Measurements from ENCODE around the gene SMOC2. TPM values are rescaled to one million over a fixed set of nuclear protein-coding genes. Genes with fewer than 3 reads are reported as not detected.
A peak's percentile ranks its signal among the peaks of the same experiment; 100 is the strongest.

Gene SMOC2
- total and polyA plus RNA-seq, 2 donors from 2014 or later = 6.5 to 13.1 TPM

DNA sequence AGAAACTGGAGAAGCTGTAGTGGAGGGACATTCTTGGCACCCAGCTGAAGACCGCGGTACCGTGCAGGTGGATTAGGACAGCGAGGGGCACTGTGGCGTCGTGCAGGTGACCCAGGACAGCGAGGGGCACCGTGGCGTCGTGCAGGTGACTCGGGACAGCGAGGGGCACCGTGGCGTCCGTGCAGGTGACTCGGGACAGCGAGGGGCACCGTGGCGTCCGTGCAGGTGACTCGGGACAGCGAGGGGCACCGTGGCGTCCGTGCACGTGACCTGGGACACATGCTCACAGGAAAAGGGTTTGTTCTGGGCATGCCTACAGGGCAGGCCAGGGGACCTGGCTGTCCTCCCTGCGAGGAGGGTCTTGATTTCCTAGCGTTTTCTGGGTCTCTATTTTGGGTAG lies 29.2 kb upstream of the SMOC2 start:
- Histone ChIP-seq H3K4me3 (ENCODE audit: low read length in 3 of 3) (no peak overlapping the region), H3K9me3 (ENCODE audit: control insufficient read depth in 2 of 3, insufficient read depth in 1 of 3, low read length in 3 of 3) (no peaks in the 10 kb centered on the region), H3K36me3 (ENCODE audit: control insufficient read depth in 2 of 3, insufficient read depth in 3 of 3, low read length in 3 of 3) (no peaks in the 10 kb centered on the region), H3K27ac (ENCODE audit: low read depth in 2 of 2, low read length in 2 of 2) (no peak overlapping the region), H3K9ac (ENCODE audit: low read length in 3 of 3) (no peak overlapping the region), H3K27me3 (ENCODE audit: control insufficient read depth, insufficient read depth, low read length) (no peaks in the 10 kb centered on the region), H3K4me1 (ENCODE audit: control insufficient read depth in 2 of 3, insufficient read depth in 2 of 3, low read depth in 1 of 3, low read length in 3 of 3) (no peaks in the 10 kb centered on the region)
- DNase-seq (no peak), FAIRE-seq (no peak)
- intact Hi-C loops (cut with DNase I) = no loop called here
- TF ChIP-seq, protein P1, sequence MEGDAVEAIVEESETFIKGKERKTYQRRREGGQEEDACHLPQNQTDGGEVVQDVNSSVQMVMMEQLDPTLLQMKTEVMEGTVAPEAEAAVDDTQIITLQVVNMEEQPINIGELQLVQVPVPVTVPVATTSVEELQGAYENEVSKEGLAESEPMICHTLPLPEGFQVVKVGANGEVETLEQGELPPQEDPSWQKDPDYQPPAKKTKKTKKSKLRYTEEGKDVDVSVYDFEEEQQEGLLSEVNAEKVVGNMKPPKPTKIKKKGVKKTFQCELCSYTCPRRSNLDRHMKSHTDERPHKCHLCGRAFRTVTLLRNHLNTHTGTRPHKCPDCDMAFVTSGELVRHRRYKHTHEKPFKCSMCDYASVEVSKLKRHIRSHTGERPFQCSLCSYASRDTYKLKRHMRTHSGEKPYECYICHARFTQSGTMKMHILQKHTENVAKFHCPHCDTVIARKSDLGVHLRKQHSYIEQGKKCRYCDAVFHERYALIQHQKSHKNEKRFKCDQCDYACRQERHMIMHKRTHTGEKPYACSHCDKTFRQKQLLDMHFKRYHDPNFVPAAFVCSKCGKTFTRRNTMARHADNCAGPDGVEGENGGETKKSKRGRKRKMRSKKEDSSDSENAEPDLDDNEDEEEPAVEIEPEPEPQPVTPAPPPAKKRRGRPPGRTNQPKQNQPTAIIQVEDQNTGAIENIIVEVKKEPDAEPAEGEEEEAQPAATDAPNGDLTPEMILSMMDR (IDR thresholded peaks at IDR 0.05; ENCODE audit: borderline replicate concordance, extremely low read depth, insufficient read depth) = no peak

DNA sequence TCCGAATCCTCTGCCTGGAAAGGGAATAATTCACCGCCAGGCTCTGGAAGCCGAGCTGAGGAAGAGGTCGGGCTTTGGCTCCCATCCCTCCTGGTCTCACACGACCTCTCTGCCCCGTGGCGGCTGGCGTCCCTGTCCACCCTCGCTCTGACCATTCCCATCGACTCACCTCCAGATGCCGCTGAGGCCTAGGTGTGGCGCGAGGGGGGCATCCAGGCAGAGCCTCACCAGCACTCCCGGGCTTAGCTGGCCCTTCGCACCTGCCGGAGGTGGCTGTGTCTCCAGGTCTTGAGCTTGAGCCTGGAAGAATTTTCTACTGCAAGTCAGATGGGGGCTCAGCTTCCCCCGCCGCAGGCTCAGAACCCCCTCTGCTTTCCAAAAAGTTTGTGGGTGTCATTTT lies 28.5 kb upstream of the SMOC2 start:
- TF ChIP-seq, protein P1 (IDR thresholded peaks at IDR 0.05; ENCODE audit: borderline replicate concordance, extremely low read depth, insufficient read depth) = no peak
- H3K9ac ChIP-seq (ENCODE audit: low read length in 3 of 3) = no peak overlapping the region
- no peaks in the 10 kb centered on the region for H3K36me3 ChIP-seq (ENCODE audit: control insufficient read depth in 2 of 3, insufficient read depth in 3 of 3, low read length in 3 of 3)
- FAIRE-seq (no peak), DNase-seq (peak in 1 of 5 donors; percentile 52)
- H3K4me3 ChIP-seq (ENCODE audit: low read length in 3 of 3) = no peak overlapping the region
- intact Hi-C loops (cut with DNase I) = no loop called here
- no peaks in the 10 kb centered on the region for H3K4me1 ChIP-seq (ENCODE audit: control insufficient read depth in 2 of 3, insufficient read depth in 2 of 3, low read depth in 1 of 3, low read length in 3 of 3)
- no peaks in the 10 kb centered on the region for H3K27me3 ChIP-seq (ENCODE audit: control insufficient read depth, insufficient read depth, low read length)
- no peak overlapping the region for H3K27ac ChIP-seq (ENCODE audit: low read depth in 2 of 2, low read length in 2 of 2)
- no peaks in the 10 kb centered on the region for H3K9me3 ChIP-seq (ENCODE audit: control insufficient read depth in 2 of 3, insufficient read depth in 1 of 3, low read length in 3 of 3)

DNA sequence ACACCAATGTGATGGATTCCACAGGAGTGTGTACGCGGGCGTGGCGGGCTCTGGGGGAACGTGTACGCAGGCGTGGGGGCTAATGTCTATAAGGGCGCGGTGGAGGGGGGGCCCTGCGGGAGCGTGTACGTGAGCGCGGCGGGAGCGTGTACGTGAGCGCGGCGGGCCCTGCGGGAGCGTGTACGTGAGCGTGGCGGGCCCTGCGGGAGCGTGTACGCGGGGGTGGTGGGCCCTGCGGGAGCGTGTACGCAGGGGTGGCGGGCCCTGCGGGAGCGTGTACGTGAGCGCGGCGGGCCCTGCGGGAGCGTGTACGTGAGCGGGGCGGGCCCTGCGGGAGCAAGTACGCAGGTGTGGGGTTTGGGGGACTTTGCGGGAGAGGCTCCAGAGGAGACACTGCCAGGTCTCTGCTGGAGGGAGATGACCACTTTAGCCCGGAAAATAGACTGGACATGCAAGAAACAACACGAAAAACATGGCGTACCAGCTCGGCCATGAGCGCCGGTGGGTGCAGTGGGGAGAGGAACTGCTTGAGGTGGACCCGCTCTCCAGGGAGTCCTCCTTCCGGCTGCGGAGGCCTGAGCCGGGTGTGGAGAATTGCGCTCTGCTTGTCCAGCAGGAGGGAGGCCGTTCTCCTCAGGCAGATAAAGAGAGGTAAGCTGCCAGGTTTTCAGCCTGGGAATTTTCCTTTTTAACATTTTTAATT lies 27.8 kb upstream of the SMOC2 start:
- no peak overlapping the region for H3K4me3 ChIP-seq (ENCODE audit: low read length in 3 of 3)
- no peaks in the 10 kb centered on the region for H3K27me3 ChIP-seq (ENCODE audit: control insufficient read depth, insufficient read depth, low read length)
- no peaks in the 10 kb centered on the region for H3K36me3 ChIP-seq (ENCODE audit: control insufficient read depth in 2 of 3, insufficient read depth in 3 of 3, low read length in 3 of 3)
- H3K27ac ChIP-seq (ENCODE audit: low read depth in 2 of 2, low read length in 2 of 2) = no peak overlapping the region
- peaks cover 0 to 3% (median 0%) of the 10 kb centered on the region in 3 donors for H3K4me1 ChIP-seq (ENCODE audit: control insufficient read depth in 2 of 3, insufficient read depth in 2 of 3, low read depth in 1 of 3, low read length in 3 of 3)
- peak in 1 of 5 donors; percentile 58 for DNase-seq
- TF ChIP-seq, protein P1 (IDR thresholded peaks at IDR 0.05; ENCODE audit: borderline replicate concordance, extremely low read depth, insufficient read depth) = no peak
- intact Hi-C loops (cut with DNase I) = no loop called here
- H3K9me3 ChIP-seq (ENCODE audit: control insufficient read depth in 2 of 3, insufficient read depth in 1 of 3, low read length in 3 of 3) = no peaks in the 10 kb centered on the region
- FAIRE-seq = no peak
- no peak overlapping the region for H3K9ac ChIP-seq (ENCODE audit: low read length in 3 of 3)
